Measurements from ENCODE around the gene DTYMK.

DNA sequence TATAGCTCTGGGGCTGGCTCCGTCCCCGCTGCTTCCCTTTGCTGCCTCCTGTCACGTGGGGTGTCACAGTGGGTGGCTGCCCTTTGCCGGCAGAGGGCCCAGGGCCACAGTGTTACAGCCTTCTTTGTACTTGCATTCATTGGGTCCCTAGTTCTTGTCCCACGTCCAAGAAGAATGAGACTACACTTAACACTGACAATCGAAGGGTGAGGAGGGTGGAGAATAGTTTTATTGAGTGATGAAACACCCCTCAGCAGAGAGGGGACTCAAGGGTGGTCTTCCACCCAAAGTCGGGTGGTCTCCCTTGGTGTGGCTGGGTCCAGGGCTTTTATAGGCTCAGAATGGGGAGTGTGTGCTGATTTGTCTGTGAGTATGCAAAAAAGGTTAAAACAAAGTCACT, 47.2 kb downstream of the DTYMK start:
- no peak for TF ChIP-seq CTCF (IDR thresholded peaks at IDR 0.05; ENCODE audit: control extremely low read depth in 1 of 3, insufficient read depth in 1 of 3, low read depth in 1 of 3, low read length in 3 of 3)
- no peak for TF ChIP-seq ATF3 (IDR thresholded peaks at IDR 0.05; ENCODE audit: insufficient read depth, low read depth, low read length)
- no peak for TF ChIP-seq POLR2A (IDR thresholded peaks at IDR 0.05; ENCODE audit: control extremely low read depth in 1 of 2, low read depth in 2 of 2, low read length in 2 of 2)
- TF ChIP-seq CHD7 (IDR thresholded peaks at IDR 0.05; ENCODE audit: insufficient replicate concordance, low read length): no peak
- TF ChIP-seq NRF1 (IDR thresholded peaks at IDR 0.05; ENCODE audit: low read depth, low read length): no peak
- no peak for TF ChIP-seq POLR2AphosphoS5 (IDR thresholded peaks at IDR 0.05; ENCODE audit: low read depth, low read length)
- no peak for TF ChIP-seq RAD21 (IDR thresholded peaks at IDR 0.05 in 1 of 2, conservative IDR thresholded peaks at IDR 0.05 in 1 of 2; ENCODE audit: low read depth in 2 of 2, low read length in 2 of 2)
- no peak for TF ChIP-seq EGR1 (IDR thresholded peaks at IDR 0.05; ENCODE audit: borderline replicate concordance, low read depth, low read length)
